GM21717 (cell line): Measurements from ENCODE around the gene ATP5F1D.

Experiments
- ATAC-seq: cut with Tn5 transposase; IDR thresholded peaks from one replicate; pipeline ENCODE4 v1.9.1; 2021; ENCODE audit warnings: mild to moderate bottlenecking, moderate library complexity; ENCODE audit not compliant: unreplicated experiment

Gene ATP5F1D

DNA sequence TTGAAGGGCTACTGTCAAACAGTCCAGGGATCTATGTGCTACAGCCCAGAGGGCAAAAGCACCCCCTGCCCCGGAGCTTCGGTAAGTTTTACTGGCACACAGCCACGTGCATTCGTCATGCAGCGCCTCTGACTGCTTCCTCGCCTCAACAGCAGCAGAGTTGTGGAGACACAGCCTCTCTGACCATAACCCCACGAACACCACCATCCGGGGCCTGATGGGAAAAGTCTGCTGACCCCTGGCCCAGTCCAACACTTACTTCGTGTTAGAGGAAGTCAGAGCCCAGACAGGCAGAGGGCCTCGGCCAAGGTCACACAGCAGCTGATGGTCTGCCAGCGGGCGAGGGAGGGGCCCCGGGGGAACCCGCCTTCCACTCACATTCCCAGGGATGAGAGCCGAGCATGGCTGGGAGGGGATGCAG lies 8.9 kb upstream of the ATP5F1D start:
- ATAC-seq, result no peak

GRCh38 chr19:1233115-1233667 lies 8.4 kb upstream of the ATP5F1D start:
- ATAC-seq, result no peak

GRCh38 chr19:1234051-1234954 lies 7.2 kb upstream of the ATP5F1D start:
- no peak for ATAC-seq

- no peak for ATAC-seq
Measured at GRCh38 chr19:1234955-1235380, 6.6 kb upstream of the ATP5F1D start.

DNA sequence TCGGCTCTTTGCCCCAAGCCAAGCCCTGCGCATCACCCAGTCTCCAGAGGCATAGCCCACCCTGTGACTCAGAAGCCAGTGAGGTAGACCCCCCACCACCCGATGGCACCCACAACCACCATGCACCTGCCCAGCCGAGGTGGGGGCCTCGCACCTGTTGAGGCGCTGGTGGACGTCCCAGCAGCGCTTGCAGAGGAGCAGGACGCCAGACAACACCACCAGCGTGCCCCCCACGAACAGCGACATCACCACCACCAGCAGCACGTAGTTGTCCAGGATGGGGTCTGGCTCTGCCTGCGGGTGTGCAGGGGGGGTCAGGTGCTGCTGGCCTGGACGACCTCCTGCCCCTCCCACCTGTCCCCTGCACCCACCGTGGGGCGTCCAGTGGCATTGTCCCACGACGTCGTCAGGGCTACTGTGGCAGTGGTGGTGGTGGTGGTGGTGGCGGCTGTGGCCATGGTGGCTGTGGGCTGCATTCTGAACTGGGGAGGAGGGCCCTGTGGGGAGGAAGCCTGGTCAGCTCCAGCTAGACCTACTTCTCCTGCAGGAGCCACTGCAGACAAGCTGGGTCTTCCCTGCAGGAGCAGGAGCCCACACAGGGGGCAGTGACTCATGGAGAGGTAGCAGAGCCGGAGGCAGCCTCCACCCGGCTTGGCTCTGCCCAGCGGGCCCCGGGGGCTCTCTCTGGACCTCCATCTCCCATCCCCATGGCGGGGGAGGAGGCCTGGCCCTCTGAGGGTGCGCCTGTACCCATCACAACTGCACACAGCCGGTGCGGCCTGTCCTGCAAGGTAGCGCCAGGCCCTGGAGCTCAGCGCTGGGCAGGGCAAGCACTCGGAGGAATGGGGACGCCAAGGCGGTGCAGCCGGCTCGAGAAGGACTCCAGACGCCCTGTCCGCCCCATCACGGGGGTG lies 5.7 kb upstream of the ATP5F1D start:
- ATAC-seq, result no peak

GRCh38 chr19:1236576-1236975 lies 5.0 kb upstream of the ATP5F1D start:
- ATAC-seq, result no peak

DNA sequence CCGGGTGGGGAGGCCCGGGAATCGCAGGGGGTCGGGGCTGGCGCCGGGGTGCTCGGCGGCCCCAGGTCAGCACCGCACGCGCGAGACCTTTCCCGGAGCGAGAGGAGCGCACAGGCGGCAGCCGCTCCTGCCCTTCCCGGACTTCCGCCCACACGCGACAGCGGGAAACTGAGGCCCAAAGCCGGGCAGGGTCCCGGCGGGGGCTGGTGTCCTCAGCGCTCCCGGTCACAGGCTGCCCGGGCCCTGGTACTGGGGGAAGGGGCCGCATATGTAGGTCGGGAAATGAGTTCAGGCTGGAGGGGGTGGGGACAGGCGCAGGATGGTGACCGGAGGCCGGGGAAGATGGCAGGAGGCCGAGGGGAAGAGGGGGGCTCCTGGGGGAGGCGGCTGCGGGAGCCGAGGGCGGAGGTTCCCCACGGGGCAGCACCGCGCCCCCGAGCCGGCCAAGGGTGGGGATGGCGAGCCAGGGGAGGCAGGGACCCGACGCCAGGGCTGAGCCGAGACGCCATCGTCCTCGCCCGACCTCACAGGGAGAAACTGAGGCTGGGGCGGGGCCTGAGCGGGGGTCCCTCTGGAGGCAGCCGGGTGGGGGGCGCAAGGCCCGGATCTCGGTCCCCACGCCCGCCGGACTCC lies 4.4 kb upstream of the ATP5F1D start:
- no peak for ATAC-seq

- ATAC-seq, result no peak
Measured at GRCh38 chr19:1237754-1238368, 3.7 kb upstream of the ATP5F1D start, which contains the start of gene CBARP. CBARP (minus strand) TSS chr19:1238005; CDS start chr19:1236100, 1,905 bp downstream.

- ATAC-seq, result no peak
Measured at GRCh38 chr19:1238369-1239303, 2.9 kb upstream of the ATP5F1D start.

DNA sequence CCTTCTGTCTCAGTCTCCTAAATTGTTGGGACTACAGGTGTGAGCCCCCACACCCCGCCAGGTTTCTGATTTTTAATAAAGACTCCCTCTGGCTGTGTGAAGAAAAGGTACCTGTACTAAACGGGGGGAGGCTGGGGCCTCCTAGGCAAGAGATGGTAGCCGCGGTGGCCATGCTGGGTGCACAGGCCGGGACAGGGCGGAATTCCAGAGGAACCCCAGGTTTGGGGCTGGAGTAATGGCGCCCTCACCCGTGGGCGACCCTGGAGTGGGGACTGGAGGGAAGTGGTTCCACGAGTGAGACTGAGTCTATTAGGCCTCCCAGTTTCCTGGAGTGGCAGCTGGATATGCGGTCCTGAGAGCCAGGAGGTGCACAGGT lies 2.1 kb upstream of the ATP5F1D start:
- ATAC-seq, result no peak

- peak; percentile 28 for ATAC-seq
Measured at GRCh38 chr19:1239796-1240737, 1.5 kb upstream of the ATP5F1D start.

- no peak for ATAC-seq
Measured at GRCh38 chr19:1240925-1241324, 626 bp upstream of the ATP5F1D start.

DNA sequence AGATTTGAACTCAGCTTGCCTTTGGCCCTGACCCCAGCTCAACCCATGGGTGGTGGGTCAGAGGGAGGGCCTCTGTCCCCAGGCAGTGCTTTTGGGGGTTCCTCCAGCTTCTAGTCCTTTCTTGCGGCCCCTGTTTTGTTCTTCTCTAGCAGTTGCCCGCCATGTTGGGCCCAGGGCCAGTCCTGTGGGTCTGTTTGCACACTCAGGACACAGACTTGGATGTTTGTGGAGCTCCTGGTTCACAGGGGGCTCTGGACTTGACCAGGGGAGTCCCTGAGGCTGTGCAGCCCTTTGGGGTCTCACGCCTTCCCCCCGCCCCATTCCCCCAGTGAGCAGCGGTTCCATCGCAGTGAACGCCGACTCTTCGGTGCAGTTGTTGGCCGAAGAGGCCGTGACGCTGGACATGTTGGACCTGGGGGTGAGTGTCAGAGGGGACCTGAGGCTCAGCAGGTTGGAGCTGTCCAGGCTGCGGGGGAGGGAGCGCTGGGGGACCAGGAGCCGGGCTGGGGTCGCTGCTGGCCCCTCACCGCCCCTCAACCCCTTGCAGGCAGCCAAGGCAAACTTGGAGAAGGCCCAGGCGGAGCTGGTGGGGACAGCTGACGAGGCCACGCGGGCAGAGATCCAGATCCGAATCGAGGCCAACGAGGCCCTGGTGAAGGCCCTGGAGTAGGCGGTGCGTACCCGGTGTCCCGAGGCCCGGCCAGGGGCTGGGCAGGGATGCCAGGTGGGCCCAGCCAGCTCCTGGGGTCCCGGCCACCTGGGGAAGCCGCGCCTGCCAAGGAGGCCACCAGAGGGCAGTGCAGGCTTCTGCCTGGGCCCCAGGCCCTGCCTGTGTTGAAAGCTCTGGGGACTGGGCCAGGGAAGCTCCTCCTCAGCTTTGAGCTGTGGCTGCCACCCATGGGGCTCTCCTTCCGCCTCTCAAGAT lies 2.5 kb downstream of the ATP5F1D start:
- no peak for ATAC-seq

- ATAC-seq, result no peak
Measured at GRCh38 chr19:1244693-1245451, 3.3 kb downstream of the ATP5F1D start.

GRCh38 chr19:1245494-1246264 lies 4.1 kb downstream of the ATP5F1D start:
- no peak for ATAC-seq
